GM19328 (cell line): Measurements from ENCODE around the gene GLMP.

ENCODE experiments used
- ATAC-seq: cut with Tn5 transposase; IDR thresholded peaks from one replicate; pipeline ENCODE4 v1.9.1; 2021; ENCODE audit warnings: mild to moderate bottlenecking, moderate library complexity; ENCODE audit not compliant: unreplicated experiment

GLMP gene

DNA sequence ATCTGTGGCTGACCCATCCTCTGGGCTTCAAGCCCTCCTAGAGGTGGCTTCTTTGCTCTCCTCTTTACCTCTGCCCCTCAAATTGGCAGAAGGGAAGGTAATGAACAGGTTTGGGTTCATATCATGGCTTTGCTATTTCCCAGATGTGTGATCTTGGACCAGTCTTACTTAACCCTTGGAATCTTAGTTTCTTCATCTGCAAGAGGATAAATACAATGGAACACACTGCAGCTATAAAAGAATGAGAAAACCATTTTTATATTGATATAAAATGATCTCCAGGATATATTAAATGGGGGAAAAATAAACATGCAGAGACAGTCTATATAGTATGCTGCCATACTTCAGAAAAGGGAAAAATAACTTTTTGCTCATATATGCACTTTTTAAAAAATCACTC lies 5.6 kb downstream of the GLMP start:
- no peak for ATAC-seq

DNA sequence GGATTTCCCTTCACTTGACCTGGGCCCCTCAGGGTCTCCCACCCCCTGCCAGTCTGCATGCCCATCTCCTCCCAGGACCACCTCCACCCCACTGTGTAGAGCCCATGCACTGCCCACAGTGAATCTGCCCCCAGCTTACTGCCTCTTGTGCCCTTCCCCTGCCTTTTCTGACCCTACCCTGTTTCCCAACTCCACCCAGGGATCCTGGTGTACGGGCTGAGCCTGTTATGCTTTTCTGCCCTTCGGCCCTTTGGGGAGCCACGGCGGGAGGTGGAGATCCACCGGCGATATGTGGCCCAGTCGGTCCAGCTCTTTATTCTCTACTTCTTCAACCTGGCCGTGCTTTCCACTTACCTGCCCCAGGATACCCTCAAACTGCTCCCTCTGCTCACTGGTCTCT lies 9.4 kb downstream of the GLMP start:
- ATAC-seq, result no peak

DNA sequence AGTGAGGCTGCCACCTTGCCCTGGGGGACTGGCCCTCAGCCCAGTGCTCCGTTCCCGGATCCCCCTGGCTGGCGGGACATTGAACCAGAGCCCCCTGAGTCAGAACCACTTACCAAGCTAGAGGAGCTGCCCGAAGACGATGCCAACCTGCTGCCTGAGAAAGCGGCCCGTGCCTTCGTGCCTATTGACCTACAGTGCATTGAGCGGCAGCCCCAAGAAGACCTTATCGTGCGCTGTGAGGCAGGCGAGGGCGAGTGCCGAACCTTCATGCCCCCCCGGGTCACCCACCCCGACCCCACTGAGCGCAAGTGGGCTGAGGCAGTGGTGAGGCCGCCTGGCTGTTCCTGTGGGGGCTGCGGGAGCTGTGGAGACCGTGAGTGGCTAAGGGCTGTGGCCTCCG lies 10.0 kb downstream of the GLMP start:
- ATAC-seq, result no peak

DNA sequence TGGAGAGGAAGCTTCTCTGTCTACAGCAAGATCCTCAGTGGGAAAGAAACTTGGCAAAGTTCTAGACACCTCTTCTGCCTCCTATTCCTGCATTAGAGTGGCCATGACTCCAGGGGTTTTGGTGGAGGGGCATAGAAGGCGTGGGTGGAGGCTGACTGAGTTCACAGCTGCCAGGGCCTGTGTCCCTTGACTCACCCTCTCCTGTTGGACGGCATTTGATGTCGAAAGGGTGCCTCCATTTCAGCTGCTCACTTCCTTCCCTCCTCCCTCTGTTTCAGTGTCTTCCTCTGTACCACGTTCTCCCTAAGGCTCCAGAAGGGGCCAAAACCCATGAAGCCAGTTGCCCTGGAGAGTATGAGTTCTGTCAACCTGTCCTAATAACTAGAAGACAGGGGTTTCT lies 10.7 kb downstream of the GLMP start:
- no peak for ATAC-seq

DNA sequence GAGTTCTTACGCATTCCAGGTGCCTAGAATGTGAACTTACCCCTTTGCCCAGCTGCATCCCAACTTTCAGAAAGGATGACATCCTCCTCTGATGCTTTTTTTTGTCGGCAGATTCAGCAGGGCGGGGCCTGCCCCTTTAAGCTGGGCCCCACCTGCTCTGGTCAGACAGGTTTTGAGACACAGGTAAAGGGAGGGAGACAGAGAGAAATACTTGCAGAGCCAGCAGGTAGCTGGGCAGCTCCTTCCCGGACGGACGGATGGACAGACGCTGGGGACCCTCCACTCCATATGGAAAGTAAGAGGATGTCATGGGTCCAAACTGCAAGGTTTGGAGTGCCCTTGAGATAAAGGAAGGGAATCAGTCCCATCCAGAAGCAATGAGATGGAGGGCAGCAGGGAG lies 11.4 kb downstream of the GLMP start, which contains the start of gene TMEM79:
TSS of gene TMEM79 (plus strand) at position 214 of the 400 bp plus-strand sequence. CDS start 902 bp downstream, outside the sequence.
- ATAC-seq, result no peak

DNA sequence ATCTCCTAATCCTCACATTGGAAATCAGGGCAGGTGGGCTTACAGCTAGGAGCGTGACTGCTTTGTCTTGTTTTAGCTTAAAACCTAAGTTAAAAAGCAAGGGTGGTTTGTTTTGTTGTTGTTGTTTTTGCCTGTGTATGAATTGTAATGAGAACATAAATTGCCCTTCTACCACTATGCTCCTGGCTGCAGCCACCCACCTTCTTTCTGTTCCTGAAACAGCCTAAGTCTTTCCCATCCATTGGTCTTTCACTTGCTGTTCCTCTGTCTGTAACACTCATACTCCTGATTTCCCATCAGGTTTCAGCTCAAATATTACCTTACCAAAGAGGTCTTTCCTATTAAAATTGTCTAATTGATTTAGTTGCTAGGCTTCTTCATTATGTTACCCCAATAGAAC lies 12.0 kb downstream of the GLMP start:
- no peak for ATAC-seq

DNA sequence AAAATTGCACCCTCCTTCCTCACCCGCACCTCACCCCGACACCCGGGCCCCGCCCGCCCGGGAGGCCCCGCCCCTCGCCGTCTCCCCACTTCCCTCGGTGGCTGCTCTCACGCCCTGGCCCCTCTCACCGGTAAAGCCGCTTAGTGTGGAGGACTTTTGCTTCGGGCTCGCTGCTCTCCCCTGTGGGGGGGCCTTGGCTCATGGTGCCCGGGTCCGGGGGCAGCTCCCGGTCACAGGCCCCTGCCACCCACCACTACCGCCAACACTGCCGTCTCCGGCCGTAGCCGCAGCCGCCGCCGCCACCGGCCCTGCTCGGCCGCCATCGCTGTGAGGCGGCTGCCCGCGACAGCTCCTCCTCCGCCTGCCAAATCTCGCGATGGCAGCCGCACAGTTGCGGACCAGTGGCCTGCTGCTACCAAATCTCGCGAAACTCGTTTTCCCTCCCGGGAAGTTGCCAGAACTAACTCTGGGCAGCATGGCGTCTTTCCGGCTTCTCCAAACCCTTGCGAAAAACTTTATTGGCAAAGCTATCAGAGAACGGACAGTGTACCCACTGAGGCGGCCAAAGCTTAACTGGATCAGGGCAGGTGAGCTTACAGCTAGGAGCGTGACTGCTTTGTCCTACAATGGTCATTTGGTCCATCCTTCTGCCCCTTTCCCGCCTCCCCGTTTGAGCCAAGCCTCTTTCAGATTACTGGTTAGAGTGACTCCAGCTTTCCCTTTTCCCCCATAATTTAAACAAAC lies 12.8 kb downstream of the GLMP start, which contains the start of gene SMG5:
TSS of gene SMG5 (minus strand) at position 347 of the 744 bp plus-strand sequence. CDS start at position 202, 145 bp downstream.
- ATAC-seq, result peak; percentile 71

DNA sequence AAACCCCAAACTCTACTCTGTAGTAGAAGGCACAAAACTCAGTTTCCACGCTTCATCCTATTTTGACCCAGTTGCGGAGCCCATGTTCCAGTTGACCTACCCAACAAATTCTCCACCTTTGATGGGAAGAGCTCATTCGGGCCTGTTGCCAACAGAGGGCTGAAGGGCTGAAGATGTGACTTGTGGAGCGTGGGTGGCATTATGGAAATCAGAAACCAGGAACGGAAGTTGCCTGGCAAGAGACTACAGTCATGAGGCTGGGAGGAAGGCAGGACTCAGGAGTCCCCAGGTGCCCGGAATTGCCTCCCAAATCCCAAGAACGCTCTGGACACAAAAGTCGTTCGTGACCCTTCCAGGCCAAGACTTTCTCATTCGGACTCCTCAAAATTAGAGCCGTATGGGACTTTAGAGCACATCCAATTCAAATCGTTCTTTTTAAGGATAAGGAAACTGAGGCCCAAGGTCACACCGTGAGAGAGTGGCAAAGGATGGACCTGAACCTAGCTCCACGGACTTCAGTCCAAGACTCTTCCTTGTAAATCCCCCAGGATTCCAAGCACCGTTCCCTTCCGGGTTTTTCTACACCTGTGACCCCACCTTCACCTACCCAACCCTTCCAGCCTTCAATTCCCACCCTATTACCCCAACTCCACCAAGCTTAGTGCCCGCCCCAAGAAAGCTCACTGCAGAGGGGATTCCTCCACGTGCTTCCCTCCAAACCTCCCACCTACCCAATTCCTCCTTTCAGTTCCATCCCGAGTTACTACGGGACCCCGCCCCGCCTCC lies 13.6 kb downstream of the GLMP start:
- ATAC-seq, result peak; percentile 4

DNA sequence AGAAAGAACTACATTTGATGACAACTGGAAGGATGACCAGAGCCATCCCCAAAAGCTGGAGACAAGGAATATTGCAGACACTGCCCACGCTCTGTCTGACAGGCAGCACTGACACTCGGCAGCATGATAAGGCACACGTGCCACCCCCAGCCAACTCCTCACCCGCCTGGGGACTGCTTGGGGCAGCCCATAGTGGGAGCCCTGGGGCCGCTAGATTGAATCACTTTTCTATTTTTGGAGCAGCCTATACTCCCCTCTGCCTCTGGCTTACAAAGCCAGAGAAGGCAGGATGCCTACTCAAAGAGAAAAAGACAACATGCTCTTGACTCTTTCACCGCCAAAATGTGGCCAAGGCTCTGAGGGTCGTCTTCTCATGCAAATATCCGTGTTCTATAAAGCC lies 14.2 kb downstream of the GLMP start:
- no peak for ATAC-seq

DNA sequence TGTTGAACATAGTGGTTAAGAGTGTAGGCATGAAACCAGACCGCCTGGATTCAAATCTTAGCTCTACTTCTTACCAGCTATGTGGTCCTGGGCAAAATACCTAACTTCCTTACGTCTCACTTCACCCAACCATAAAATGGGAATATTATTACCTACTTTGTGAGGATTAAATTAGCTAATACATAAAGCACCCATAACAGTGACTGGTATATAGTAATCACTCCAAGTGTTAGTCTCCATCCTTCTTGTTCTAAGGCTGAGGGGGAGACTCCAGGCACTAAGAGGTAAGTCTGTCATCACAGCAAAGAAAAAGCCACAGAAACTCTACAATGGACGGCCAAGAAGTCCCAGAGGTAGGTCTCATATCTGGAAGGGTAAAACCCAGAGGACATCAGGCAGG lies 15.6 kb downstream of the GLMP start:
- no peak for ATAC-seq

DNA sequence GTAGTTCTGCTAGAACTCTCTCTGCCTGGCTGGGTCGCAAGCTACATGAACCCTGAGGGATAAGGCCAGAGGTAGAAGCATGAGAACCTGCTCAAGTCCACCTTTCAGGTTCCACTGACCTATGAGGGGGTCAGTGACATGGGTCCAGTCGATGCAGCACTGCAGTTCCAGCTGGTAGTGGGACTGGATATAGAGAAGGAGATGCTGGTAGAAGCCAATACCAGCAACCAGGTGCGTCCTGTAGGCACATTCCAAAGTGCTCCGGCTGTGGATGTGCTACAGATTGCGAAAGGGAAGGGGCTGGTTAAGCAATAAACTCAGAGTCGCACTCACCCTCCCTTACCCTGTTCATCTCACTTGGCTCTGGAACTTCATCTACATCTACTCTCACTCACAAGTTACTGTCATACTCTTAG lies 18.5 kb downstream of the GLMP start:
- no peak for ATAC-seq

DNA sequence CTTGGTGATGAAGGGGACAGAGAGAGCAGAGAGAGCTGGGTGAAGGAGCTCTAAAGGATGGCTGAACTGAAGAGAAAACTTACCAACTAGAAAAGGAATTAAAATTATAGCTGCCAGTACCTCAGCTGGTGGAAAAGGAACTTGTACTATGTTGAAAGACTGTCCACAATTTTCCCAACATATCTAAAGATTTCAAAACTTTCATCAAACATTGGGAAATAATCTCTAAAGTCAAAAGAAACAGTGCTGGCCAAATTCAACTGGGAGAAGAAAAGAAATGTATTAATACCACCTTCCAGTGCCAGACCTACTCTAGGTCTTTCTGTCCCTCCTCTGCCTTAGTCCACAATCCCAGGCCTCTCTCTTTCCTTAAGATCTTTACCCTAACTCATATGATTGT lies 18.9 kb downstream of the GLMP start:
- no peak for ATAC-seq

DNA sequence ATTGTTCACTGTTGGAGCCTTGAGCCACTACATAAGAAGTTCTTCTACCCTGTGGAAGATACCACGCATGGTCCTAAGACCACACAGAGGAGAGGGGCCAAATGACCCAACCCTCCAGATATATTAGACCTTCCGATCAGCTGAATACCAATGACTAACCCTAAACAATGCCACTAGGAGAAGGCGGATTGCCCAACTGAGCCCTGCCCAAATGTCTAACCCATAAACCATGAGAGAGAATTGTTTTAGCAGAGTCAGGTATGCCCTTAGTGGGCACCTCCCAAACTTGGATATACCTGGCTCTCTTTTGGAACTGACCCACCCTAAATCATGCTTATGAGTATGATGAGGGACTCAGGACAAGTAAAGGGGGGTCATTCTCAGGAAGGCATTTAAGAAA lies 25.2 kb downstream of the GLMP start:
- no peak for ATAC-seq

DNA sequence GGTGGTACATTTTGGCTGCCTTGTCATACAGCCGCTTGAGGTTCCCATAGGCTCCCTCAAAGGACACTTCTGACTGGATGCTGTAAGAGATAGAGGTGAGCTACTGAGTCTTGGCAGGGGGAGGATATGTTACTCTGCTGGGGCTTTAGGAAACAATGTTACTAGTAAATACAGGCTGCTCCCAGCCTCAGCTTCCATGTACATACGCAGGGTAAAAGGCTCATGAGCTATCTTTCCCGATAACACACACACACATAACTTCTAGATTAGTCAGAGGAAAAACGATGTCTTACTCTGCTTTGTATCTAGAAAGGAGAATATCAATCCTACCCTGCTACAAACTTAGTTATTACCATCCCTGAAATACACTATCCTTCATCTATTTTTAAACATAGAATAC lies 27.1 kb downstream of the GLMP start:
- no peak for ATAC-seq

DNA sequence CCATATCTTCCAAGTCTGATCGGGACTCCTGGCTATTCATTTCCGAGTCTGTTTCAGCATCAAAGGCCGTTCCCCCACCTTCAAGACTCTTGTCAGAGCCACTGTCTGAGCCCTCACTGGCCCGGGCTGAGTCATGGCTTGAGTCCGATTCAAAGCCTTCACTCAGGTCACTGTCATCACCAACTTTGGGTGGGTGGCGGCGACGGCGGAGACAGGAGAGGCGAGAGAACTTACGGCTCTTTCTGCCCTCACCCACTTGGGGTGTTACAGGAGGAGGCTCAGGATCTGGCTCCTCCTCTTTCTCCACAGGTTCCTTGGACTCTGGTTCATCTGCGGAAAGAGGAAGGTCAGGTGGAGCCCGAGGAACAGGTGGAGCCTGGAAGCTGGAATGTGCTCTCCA lies 29.4 kb downstream of the GLMP start:
- no peak for ATAC-seq

DNA sequence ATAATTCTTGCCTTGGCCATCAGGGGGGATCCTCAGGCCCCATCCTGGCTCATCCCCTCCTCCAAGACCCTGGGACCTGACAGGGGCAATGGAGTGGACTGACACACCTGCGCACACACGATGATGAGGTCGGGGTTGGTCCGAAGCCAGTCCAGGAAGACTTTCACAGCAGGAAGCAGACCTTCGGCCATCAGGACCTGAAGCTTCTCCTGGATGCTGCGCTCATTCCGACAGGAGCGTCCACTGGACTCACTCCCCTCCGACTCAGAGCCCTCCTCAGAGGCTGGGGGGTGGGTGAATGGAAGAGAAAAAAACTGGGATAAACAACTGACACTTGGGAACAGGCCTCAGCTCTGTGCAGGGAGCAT lies 32.2 kb downstream of the GLMP start:
- ATAC-seq, result no peak

DNA sequence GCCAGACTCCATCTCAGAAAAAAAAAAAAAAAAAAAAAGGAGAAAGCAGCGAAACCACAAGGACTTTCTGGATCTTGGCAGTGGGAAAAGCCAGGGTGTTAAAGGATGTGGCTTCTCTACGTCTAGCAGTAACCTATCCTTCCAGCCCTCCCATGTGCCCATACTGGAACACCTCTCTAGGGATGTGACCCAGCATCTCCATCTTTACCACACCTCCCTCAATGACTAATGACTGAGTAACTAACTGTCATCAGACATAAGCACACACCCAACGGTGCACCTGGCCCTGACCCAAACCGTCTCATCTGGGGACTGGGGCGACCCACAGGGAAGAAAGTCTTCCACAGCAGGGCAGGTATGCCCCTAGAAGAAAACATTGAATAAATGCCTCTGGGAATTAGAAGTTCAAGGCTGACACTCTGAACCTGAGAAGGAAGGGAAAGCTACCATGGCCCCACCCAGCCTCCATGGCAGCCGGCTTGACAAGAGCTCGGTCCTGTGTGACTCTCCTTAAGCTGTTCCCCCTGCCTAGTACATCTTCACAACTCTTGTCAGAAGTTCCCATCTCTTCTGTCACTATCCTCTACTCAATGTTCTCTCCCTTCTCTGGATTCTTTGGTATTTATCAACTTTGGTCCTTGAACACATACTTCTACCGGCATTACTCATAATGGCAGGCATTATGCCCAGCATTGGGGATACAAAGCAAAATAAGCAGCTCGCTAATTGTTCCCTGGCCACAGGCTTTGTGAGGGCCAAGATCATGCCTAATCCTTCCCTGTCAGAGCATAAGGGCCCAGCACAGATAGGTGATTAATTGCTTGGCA lies 32.8 kb downstream of the GLMP start:
- ATAC-seq, result no peak

DNA sequence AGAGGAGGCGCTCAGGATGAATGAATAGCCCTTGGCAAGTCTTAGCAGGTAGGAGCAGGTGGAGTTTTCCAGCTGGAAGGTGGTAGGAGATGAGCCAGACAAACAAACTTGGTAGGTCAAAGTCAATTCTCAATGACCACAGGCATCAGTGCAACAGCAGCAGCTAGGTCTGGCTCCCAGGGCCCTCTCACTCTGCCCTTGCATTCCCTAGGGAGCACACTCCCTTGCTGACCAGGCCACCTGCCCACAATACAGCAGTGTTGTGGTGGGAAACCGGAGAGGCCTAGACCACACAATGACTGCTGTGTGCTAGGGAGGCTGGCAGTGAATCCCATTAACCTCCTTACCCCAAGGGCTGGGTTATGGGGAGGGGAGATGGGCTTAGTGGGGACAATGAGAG lies 34.6 kb downstream of the GLMP start:
- ATAC-seq, result no peak

DNA sequence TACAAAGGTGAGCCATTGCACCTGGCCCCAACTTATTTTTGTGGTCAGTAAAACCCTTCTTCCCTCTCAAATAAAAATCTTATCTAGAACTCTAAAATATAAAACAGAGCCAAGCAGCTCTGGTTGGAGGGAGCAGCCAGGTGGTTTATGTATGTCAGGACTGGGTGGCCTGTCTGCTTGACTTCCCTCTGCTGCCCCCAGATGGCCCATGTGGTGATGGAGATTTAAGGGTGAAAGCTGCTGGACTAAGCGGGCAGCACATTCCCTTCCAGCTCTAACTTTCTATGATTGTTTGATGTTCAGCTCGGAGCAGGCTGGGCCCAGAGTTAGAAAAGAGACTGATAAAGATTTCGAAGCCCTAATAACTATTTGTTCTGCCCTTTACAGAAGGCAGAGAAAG lies 35.7 kb downstream of the GLMP start:
- ATAC-seq, result no peak

DNA sequence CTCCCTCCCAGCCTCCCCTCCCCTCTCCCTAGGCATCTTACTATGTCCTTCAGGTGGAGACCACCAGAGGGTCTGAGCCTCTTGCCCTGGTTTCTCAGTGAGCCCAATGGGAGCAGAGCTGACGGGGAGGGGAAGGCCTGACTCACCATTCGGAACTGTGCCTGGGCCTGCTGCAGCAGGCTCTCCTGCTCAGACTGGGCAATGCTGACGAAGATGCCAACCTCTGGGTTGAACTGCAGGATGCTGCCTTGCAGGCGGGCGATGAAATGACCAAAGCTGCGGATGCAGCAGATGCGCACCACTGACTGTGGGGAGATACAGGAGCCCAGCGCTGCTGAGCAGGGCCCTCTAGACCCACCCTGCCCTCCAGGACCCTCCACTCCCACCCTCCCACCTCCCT lies 36.6 kb downstream of the GLMP start:
- no peak for ATAC-seq

DNA sequence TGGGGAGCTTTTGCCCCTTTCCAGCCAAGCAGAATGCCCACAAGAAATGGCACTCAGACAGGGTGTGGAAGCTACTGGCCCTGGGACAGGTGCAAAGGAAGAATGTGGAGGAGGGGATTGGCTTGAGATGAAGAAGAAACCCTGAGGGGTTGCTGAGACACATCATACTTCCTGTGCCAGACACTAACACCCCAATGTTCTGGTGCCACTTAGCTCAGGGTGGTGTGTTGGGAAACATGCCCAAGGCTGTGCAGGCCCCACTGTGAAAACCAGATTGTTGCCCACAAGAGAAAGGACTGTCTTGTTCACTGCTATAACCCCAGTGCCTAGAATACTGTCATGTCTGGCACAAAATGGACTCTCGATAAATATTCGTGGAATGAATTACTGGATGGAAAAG lies 37.8 kb downstream of the GLMP start:
- ATAC-seq, result no peak
